Measurements from ENCODE around the gene XYLT1. TPM values are rescaled to one million over a fixed set of nuclear protein-coding genes. Genes with fewer than 3 reads are reported as not detected.

The XYLT1 gene
- total RNA-seq, 1 donor from 2014 or later: 27.3 TPM

- no peaks in the 10 kb centered on the region for H3K36me3 ChIP-seq
- peaks cover 80% of the 10 kb centered on the region for H3K4me1 ChIP-seq
- H3K4me3 ChIP-seq: no peak overlapping the region
- DNase-seq (ENCODE audit: extremely low spot score in 2 of 2): no peak
- intact Hi-C loops (cut with DNase I): no loop called here
- H3K9me3 ChIP-seq: no peaks in the 10 kb centered on the region
- H3K27me3 ChIP-seq: no peaks in the 10 kb centered on the region
- TF ChIP-seq POLR2AphosphoS5 (IDR thresholded peaks at IDR 0.05; ENCODE audit: insufficient read depth in 1 of 2, low read depth in 1 of 2): peak in 1 of 2 donors; percentile 43
- no peak for TF ChIP-seq POLR2A (IDR thresholded peaks at IDR 0.05)
- TF ChIP-seq CTCF (IDR thresholded peaks at IDR 0.05): no peak
- no peak overlapping the region for H3K27ac ChIP-seq
Measured at GRCh38 chr16:17364319-17365210, 106.2 kb downstream of the XYLT1 start.

GRCh38 chr16:17362946-17363345 lies 107.8 kb downstream of the XYLT1 start:
- Histone ChIP-seq H3K27ac (no peak overlapping the region), H3K4me3 (no peak overlapping the region), H3K4me1 (peaks cover 85% of the 10 kb centered on the region), H3K36me3 (no peaks in the 10 kb centered on the region), H3K27me3 (no peaks in the 10 kb centered on the region), H3K9me3 (no peaks in the 10 kb centered on the region)
- intact Hi-C loops (cut with DNase I): no loop called here
- TF ChIP-seq POLR2AphosphoS5 (IDR thresholded peaks at IDR 0.05; ENCODE audit: insufficient read depth in 1 of 2, low read depth in 1 of 2) (no peak), POLR2A (IDR thresholded peaks at IDR 0.05) (no peak), CTCF (IDR thresholded peaks at IDR 0.05) (no peak)
- DNase-seq (ENCODE audit: extremely low spot score in 2 of 2): no peak

- intact Hi-C loops (cut with DNase I): no loop called here
- H3K4me1 ChIP-seq: peaks cover 79% of the 10 kb centered on the region
- peaks cover 0 to 6% of the 10 kb centered on the region in 2 donors for H3K36me3 ChIP-seq
- H3K27ac ChIP-seq: no peak overlapping the region
- no peaks in the 10 kb centered on the region for H3K9me3 ChIP-seq
- H3K4me3 ChIP-seq: no peak overlapping the region
- no peak for DNase-seq (ENCODE audit: extremely low spot score in 2 of 2)
- H3K27me3 ChIP-seq: no peaks in the 10 kb centered on the region
- TF ChIP-seq CTCF (IDR thresholded peaks at IDR 0.05) (no peak), POLR2AphosphoS5 (IDR thresholded peaks at IDR 0.05; ENCODE audit: insufficient read depth in 1 of 2, low read depth in 1 of 2) (no peak), POLR2A (IDR thresholded peaks at IDR 0.05) (no peak)
Measured at GRCh38 chr16:17362183-17362582, 108.6 kb downstream of the XYLT1 start.

GRCh38 chr16:17360693-17361122 lies 110.1 kb downstream of the XYLT1 start:
- no peak for DNase-seq (ENCODE audit: extremely low spot score in 2 of 2)
- TF ChIP-seq POLR2AphosphoS5 (IDR thresholded peaks at IDR 0.05; ENCODE audit: insufficient read depth in 1 of 2, low read depth in 1 of 2) (no peak), POLR2A (IDR thresholded peaks at IDR 0.05) (no peak), CTCF (IDR thresholded peaks at IDR 0.05) (no peak)
- Histone ChIP-seq H3K27ac (no peak overlapping the region), H3K9me3 (no peaks in the 10 kb centered on the region), H3K36me3 (peaks cover 0 to 7% of the 10 kb centered on the region in 2 donors), H3K4me3 (no peak overlapping the region), H3K4me1 (peaks cover 73% of the 10 kb centered on the region), H3K27me3 (no peaks in the 10 kb centered on the region)
- intact Hi-C loops (cut with DNase I): no loop called here

Data from vagina (tissue), 2 donors.